NCI-H2107 treated with DMSO at 0.1 percent for 48 hours (cell line): Measurements from ENCODE around the gene ZNF296.
A peak's percentile ranks its signal among the peaks of the same experiment; 100 is the strongest.

Source experiments
- DNase-seq: peaks from one replicate; lab custom pipeline; 2025; ENCODE audit not compliant: unreplicated experiment; lab: John Stamatoyannopoulos, UW

ZNF296 gene

GRCh38 chr19:45061965-45062364 lies 14.3 kb downstream of the ZNF296 start:
- DNase-seq, result no peak

DNA sequence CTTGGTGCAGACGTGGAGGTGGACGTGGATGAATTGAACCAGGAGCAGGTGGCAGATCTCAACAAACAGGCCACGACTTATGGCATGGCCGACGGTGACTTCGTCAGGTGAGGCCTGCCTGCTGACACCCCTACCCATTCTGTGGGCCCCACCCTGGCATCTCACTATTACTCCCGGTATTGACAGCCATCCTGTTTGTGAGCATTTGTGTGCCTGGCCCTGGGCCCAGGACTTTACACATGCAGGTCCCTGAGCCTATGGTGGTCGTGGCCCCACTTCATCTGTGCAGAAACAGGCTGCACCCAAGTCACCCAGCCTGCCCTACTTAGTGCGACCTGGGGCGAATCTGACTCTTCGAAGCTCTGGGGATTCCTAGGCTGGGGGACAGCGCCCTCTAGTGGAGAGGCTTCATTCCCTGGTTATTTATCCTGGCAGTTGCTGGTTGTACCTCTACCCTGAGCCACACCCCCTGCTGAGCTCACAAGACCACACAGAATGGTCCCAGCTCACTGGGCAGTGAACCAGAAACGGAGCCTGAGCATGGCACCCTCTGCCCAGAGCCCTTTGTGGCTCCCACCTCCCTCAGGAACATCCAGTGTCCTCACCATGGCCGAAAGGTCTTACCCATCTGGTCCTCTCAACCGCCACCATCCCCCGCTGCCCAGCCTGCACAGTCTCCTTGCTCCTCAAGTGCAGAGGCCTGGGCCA lies 16.9 kb downstream of the ZNF296 start:
- DNase-seq, result peak; percentile 39

DNA sequence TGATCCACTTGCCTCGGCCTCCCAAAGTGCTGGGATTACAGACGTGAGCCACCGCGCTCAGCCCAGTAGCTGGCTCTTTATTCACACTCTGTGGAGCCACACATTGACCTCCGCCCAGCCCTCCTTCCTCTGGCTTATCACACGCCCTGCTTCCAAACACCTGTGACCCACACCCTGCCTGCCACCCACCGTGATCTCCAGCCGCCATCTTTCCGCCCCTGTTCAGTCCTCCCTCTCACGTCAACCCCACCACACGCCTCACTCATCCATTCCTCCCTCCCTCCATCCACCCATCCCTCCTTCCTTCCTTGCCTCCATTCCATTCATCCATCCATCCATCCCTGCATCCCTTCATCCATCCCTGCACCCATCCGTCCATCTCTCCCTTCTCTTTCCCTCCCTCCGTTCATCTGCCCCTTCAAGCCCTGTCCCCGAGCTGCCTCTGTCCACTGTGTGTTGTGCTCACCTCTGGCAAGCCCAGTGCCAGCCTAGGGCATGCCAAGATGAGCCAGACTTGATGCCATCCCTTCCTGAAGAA lies 17.6 kb downstream of the ZNF296 start:
- DNase-seq, result no peak

DNA sequence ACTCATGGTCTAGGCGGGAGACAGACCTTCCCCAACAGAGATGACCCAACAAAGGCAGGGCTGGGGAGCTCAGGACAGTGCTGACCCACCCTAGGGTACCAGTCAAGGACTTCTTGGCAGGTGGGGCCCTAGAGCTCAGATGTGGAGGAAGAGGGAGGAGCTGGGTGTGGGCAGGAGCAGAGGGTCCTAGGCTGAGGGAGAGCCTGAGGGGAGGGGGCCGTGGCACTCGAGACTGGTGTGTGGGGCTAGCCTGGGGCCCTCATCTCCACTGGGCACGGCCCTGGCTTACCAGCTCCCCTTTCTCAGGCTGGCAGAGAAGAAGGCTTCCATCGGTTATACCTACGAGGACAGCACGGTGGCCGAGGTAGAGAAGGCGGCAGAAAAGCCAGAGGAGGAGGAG lies 18.8 kb downstream of the ZNF296 start:
- DNase-seq, result no peak

DNA sequence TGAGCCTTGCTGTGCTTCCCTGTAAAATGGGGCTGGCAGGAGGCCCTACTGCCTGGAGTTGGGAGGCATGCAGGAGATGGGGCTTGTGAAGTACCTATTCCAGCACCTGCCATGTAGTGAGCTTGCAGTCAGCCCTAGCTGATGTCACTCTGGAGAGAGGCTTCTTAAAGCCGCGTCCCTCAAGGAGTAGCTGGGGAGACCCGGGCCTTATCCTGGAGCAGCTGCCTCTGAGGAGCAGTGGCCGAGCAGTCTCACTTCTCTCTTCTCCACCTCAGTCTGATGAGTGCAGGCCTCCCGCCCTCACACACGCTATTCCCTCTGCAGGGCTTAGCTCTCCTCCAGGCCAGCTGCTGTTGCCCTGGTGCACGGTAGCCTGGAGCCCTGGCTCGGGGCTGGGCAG lies 19.4 kb downstream of the ZNF296 start:
- DNase-seq, result no peak

DNA sequence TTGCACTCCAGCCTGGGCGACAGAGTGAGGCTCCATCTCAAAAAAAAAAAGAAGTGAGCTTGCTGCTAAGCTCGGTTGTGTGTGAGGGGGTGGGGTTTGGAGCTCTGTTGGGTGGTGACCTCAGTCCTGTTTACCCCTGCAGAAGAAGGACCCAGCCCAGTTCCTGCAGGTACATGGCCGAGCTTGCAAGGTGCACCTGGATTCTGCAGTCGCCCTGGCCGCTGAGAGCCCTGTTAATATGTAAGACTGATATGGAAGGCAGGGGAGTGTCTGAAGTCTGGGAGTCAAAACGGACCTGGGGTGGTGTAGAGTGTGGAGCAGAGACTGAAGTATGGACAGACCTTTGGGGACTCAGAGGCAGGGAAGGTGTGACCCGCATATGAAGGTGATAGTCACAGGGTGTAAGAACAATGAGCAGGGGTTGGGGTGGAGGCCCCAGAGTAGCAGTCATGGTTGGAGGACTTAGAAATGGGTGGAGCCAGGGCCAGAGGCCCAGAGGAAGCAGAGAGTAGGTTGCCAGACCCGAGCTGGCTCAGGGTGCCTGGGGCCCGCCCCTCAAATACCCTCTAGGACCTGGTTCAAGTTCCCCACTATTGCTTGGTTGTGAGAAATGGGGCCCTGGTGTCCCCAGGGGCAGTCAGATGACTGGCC lies 24.2 kb downstream of the ZNF296 start:
- DNase-seq, result no peak

DNA sequence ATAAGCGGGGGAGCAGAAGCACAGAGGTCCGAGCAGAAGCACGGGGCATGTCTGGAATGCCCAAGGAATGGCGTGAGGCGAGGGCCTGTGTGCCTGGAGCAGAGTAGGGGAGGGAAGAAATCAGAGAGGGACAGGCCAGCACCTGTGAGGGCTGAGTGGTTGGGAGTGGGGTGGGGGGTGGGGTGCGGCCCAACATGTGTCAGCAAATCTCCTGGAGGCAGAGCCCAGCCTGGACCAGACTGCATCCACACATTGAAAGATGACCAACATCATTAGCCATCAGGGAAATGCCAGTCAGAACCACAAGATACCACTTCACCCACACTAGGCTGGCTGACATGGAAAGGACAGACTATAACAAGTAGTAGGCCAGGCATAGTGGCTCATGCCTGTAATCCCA lies 26.2 kb downstream of the ZNF296 start:
- no peak for DNase-seq

DNA sequence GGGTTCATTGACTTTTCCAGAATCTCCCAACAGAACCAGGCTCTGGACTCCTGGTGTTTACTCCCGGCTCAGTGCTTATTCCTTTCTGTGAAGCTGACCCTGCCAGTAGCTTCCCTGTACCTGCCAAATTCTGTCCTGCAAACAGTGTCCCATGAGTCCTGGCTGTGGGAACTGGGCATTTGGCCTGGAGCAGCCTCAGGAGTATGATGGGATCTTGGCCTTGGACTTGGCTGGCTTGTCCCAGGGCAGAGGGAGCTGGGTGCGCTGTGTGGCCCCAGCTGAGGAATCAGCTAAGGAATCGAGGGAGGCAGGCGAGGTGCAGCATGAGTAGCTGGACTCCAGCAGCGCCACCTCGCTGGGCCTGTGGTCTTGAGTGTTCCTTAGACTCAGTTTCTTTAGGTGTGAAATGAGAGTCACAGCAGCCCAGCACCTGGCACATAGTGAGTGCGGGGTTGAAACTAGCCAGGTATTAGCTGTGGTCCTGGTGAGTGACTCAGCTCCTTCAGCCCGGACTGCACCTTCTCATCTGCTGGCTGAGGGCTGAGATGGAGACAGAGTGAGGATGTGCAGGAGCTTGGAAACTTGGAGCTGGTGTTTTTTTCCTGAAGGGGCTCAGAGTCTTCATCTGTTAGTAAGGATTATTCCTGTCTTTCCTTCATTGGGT lies 27.1 kb downstream of the ZNF296 start:
- no peak for DNase-seq

- no peak for DNase-seq
Measured at GRCh38 chr19:45047188-45047797, 29.0 kb downstream of the ZNF296 start.

- DNase-seq, result no peak
Measured at GRCh38 chr19:45046355-45046754, 29.9 kb downstream of the ZNF296 start.

- no peak for DNase-seq
Measured at GRCh38 chr19:45045671-45046353, 30.5 kb downstream of the ZNF296 start.

DNA sequence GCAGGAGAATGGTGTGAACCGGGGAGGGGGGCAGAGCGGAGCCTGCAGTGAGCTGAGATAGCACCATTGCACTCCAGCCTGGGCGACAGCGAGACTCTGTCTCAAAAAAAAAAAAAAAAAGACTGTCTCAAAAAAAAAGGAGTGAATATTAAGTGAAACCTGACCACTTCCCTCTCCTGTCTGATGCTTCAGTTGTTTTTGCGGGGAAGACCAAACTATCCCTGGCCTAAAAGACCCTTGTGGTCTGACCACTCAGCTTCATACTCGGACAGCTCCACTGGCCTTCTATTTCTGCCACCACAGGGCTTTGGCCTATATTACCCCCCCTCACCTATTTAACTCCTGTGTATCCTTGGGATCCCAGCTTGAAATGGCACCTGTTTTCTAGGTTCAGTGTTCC lies 35.2 kb downstream of the ZNF296 start:
- no peak for DNase-seq

DNA sequence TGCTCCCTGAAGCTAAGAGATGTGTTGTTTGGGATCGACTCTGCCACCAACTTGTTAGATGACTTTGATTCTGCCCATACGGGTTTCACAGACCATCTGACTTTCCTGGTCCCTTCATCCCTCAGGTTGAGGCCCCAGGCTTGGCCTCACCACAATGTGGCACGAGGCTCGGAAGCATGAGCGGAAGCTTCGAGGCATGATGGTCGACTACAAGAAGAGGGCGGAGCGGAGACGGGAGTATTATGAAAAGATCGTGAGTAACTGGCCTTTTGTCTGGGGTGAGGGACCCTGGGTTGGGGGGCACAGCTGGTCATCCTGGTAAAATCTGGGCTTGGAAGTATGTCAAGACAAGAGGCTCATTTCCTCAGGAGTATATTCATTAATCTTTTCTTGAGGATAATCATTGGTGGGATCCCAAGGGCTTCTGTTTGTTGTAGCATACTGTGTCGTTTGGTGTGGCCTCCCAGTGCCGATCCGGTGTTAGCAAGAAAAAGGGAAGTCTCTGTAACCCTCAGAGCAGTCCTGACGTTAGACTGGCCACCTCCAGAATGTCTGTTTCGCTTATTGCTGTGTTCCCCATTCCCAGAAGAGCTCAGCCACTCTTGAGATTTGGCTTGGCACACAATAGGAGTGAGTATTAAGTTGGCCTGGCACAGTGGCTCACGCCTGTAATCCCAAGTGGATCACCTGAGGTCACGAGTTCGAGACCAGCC lies 36.1 kb downstream of the ZNF296 start:
- DNase-seq, result no peak

DNA sequence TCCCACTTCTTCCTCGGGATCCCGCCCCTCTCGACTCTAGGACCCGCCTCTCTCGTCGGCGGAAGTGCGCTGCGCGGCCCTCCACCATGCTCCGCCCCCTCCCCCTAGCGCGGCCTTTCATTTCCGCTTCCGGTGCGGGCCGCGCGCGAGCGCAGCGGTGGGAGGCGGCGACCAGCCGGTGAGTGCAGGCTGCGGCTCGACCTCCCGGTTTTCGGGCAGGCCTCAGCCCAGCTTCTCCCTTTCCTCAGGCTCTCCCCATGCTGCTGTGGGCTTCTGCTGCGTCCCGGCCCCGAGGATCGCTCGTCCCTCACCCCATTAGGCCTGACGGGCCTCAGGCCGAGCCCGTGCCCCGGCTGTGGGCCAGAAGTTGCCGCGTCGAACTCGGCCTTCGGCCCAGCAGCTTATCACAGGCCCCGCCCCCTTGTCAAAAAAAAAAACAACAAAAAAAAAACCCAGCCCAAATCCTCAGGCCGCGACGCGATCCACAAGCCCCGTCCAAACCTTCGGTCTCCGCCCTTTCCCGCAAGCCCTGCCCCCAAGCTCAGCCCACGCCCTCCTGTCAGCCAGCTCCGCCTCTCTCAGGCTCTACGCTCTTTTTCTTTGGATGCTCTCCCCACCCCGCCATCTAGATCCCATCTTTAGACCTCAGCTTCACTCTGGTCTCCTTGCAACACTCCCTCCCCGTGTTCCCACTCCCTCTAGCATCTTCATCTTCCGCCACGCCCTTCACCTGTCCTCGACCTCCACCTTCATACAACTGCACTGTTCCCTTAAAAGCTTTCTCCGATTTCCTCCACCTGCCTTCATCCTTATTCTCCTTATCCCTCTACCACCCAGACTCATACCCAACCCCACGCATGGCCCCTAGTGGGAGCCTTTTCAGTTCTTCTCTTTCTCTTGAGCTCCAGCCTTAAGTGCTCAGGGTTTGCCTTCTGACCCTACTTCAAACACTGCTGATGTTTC lies 37.1 kb downstream of the ZNF296 start, which contains the start of gene CLASRP:
TSS of gene CLASRP (plus strand) at position 115 of the 963 bp plus-strand sequence. CDS start 1,168 bp downstream, outside the sequence.
- peak; percentile 69 for DNase-seq

- DNase-seq, result no peak
Measured at GRCh38 chr19:45037393-45038169, 38.7 kb downstream of the ZNF296 start.

GRCh38 chr19:45035755-45036154 lies 40.5 kb downstream of the ZNF296 start:
- DNase-seq, result no peak

DNA sequence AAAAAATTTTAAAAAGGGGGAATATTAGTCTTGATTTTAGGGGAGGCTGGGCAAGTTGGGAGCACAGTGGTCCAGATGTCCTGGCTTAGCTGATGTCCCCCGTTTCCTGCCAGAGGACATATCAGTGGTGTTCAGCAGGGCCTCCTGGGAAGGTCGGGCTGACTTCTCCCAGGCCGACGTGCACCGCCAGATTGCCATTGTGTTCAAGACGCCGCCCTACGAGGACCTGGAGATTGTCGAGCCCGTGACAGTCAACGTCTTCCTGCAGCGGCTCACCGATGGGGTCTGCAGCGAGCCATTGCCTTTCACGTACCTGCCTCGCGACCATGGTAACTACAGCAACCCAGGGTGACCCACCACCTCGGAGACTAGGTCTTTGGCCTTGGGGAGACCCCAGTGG lies 43.9 kb downstream of the ZNF296 start:
- DNase-seq, result no peak

DNA sequence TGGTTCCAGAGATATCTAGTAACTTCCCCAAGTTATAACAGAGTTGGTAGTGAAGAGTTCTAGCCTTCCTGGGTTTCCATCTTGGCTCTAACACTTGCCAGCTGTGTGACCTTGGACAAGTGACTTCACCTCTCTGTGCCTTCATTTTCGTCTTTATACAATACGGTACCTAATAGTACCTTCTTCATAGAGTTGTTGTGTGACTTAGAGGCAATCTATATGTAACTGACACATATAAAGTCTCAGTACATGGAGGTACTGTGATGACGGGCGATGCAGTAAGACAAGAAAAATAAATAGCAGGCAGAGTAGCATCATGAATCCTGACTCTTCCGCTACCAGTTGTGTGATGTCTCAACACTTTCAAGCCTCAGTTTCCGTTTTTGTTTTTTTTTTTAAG lies 45.5 kb downstream of the ZNF296 start:
- no peak for DNase-seq
